Progenitor cell of endocrine pancreas (in vitro differentiated cells): ENCODE results near the gene ACY1. TPM values are rescaled to one million over a fixed set of nuclear protein-coding genes. Genes with fewer than 3 reads are reported as not detected.
A peak's percentile ranks its signal among the peaks of the same experiment; 100 is the strongest.

Experiments
- DNase-seq: peaks from one replicate; pipeline ENCODE4 v3.0.0; 2021; ENCODE audit warnings: low spot score; ENCODE audit not compliant: unreplicated experiment
- H3K27ac Mint-ChIP-seq: 2 replicates; pipeline ENCODE4 v1.8.0; 2021; ENCODE audit warnings: mild to moderate bottlenecking, moderate library complexity, mixed read lengths
- H3K27me3 Mint-ChIP-seq: 2 replicates; pipeline ENCODE4 v1.8.0; 2021; ENCODE audit warnings: mixed read lengths
- H3K36me3 Mint-ChIP-seq: 2 replicates; pipeline ENCODE4 v1.8.0; 2022; ENCODE audit warnings: mixed read lengths; ENCODE audit not compliant: insufficient read depth
- H3K4me1 Mint-ChIP-seq: 2 replicates; pipeline ENCODE4 v1.8.0; 2021; ENCODE audit warnings: low read depth, mixed read lengths
- H3K4me3 Mint-ChIP-seq: 2 replicates; pipeline ENCODE4 v1.8.0; 2021; ENCODE audit warnings: low read depth, mild to moderate bottlenecking, moderate library complexity, mixed read lengths
- H3K9me3 Mint-ChIP-seq: 2 replicates; pipeline ENCODE4 v1.8.0; 2021; ENCODE audit warnings: low read depth, mixed read lengths
- total RNA-seq: library from RNA; stranded (reverse); gene quantifications from 2 replicates; pipeline ENCODE4 v1.2.1, GENCODE V29; 2021
- TF ChIP-seq, protein P1 (sequence below): fragments of 200-600 bp; sonication (generic); IDR thresholded peaks from one replicate; pipeline ENCODE4 v1.5.0; 2021; ENCODE audit warnings: antibody characterized with exemption, mild to moderate bottlenecking; ENCODE audit not compliant: unreplicated experiment

The ACY1 gene
- total RNA-seq, 1 donor from 2014 or later = 38.0 TPM

DNA sequence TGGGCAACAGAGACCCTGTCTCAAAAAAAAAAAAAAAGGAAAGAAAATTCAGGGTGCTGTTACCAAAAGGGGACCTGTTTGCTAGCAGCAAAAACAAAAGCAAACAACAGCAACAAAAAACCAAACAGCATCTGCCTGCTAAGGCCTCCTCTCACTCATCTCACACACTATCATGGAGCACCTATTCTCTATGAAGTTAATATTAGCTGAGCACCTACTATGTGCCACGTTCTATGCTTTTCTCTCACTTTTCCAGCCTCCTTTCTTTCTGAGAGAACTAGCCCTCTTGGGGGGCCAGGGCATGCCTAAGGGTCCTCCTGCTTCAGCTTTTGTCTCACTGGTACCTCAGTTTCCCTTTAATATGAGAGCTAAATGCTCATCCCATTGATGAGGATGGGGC, 28.6 kb upstream of the ACY1 start:
- Mint-ChIP-seq H3K4me1 (no peaks in the 10 kb centered on the region), H3K27ac (no peak overlapping the region), H3K9me3 (no peaks in the 10 kb centered on the region), H3K4me3 (no peak overlapping the region), H3K27me3 (peaks cover 43% of the 10 kb centered on the region), H3K36me3 (peaks cover 3% of the 10 kb centered on the region)
- DNase-seq = no peak
- TF ChIP-seq, protein P1, sequence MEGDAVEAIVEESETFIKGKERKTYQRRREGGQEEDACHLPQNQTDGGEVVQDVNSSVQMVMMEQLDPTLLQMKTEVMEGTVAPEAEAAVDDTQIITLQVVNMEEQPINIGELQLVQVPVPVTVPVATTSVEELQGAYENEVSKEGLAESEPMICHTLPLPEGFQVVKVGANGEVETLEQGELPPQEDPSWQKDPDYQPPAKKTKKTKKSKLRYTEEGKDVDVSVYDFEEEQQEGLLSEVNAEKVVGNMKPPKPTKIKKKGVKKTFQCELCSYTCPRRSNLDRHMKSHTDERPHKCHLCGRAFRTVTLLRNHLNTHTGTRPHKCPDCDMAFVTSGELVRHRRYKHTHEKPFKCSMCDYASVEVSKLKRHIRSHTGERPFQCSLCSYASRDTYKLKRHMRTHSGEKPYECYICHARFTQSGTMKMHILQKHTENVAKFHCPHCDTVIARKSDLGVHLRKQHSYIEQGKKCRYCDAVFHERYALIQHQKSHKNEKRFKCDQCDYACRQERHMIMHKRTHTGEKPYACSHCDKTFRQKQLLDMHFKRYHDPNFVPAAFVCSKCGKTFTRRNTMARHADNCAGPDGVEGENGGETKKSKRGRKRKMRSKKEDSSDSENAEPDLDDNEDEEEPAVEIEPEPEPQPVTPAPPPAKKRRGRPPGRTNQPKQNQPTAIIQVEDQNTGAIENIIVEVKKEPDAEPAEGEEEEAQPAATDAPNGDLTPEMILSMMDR = no peak

- Mint-ChIP-seq H3K27ac (no peak within 1 kb of the TSS), H3K9me3 (no peaks in the 10 kb centered on the region), H3K4me3 (no peak within 1 kb of the TSS), H3K4me1 (no peaks in the 10 kb centered on the region), H3K27me3 (peaks cover 40% of the 10 kb centered on the region), H3K36me3 (peaks cover 3% of the 10 kb centered on the region)
- no peak for DNase-seq
- TF ChIP-seq, protein P1 = no peak
These were observed 28.0 kb upstream of the ACY1 start, which contains the start of gene GPR62 for GRCh38 chr3:51955175-51955892. TSS of gene GPR62 (plus strand) at chr3:51955381. CDS start at chr3:51955653, 272 bp downstream.

GRCh38 chr3:51955893-51956770, 27.2 kb upstream of the ACY1 start:
- peak; percentile 51 for DNase-seq
- H3K9me3 Mint-ChIP-seq = no peaks in the 10 kb centered on the region
- peaks cover 3% of the 10 kb centered on the region for H3K36me3 Mint-ChIP-seq
- no peak overlapping the region for H3K27ac Mint-ChIP-seq
- H3K4me3 Mint-ChIP-seq = no peak overlapping the region
- no peaks in the 10 kb centered on the region for H3K4me1 Mint-ChIP-seq
- peaks cover 34% of the 10 kb centered on the region for H3K27me3 Mint-ChIP-seq
- TF ChIP-seq, protein P1 = peak; percentile 57

DNA sequence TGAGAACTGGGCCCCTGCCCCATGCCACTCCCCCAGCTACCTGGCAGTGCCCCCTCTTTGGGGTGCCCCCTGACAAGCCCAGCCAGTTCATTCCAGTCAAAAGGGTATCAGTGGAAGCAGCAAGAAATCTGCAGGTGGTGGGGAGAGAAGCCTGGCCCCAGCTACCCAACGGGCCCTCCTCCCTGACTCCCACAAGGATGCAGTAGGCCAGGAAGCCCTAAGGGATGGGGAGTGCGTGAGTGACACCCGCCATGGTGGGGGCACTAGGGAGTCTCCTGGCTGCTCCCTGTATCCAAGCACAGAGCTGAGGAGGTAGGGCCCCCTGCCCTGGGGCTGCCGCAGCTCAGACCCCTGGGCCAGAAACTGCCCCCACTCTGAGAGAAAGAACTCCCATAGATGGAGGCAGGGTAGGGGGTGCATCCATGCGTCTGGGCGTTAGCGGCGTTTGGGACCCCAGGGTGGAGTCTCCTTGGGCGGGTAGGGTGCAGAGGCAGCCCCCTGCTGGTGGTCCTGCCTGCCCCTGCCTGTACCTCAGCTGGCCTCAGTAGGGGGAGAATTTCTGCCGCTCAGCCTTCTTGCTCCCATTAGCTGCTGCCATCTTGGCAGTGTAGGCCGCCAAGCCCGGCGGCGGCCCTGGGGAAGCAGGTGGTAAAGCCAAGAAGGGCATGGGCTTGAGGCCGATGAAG, 25.7 kb upstream of the ACY1 start:
- peaks cover 24% of the 10 kb centered on the region for H3K27me3 Mint-ChIP-seq
- no peak for DNase-seq
- H3K4me3 Mint-ChIP-seq = no peak overlapping the region

More for the DNA sequence above, 25.7 kb upstream of the ACY1 start:
- H3K27ac Mint-ChIP-seq = no peak overlapping the region
- TF ChIP-seq, protein P1 = no peak
- peaks cover 5% of the 10 kb centered on the region for H3K36me3 Mint-ChIP-seq
- no peaks in the 10 kb centered on the region for H3K4me1 Mint-ChIP-seq
- no peaks in the 10 kb centered on the region for H3K9me3 Mint-ChIP-seq
